ENCODE results near the gene MYO7A. TPM values are rescaled to one million over a fixed set of nuclear protein-coding genes. Genes with fewer than 3 reads are reported as not detected.

MYO7A gene
- total RNA-seq: under 1 TPM; 0.23 to 0.28 TPM

DNA sequence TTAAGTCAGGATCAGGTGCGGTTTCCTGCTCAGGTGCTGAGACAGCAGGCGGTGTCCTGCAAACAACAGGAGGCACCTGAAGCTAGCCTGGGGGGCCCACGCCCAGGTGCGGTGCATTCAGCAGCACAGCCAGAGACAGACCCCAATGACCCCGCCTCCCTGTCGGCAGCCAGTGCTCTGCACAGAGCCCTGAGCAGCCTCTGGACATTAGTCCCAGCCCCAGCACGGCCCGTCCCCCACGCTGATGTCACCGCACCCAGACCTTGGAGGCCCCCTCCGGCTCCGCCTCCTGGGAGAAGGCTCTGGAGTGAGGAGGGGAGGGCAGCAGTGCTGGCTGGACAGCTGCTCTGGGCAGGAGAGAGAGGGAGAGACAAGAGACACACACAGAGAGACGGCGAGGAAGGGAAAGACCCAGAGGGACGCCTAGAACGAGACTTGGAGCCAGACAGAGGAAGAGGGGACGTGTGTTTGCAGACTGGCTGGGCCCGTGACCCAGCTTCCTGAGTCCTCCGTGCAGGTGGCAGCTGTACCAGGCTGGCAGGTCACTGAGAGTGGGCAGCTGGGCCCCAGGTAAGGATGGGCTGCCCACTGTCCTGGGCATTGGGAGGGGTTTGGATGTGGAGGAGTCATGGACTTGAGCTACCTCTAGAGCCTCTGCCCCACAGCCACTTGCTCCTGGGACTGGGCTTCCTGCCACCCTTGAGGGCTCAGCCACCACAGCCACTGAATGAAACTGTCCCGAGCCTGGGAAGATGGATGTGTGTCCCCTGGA, at the start of gene MYO7A:
TSS of gene MYO7A (plus strand) at position 327 of the 772 bp plus-strand sequence. CDS start 2,389 bp downstream, outside the sequence.
- H3K4me3 Mint-ChIP-seq: no peak within 1 kb of the TSS
- peaks cover 3% of the 10 kb centered on the region for H3K4me1 Mint-ChIP-seq
- no peak within 1 kb of the TSS for H3K27ac Mint-ChIP-seq
- ATAC-seq: no peak
- no peaks in the 10 kb centered on the region for H3K9me3 Mint-ChIP-seq (ENCODE audit: low read depth)
- CTCF ChIA-PET: interaction anchor here (0.8 to 5.3 kb wide), 32 partner anchors 9 to 491 kb away, joined by 3 to 162 read pairs (median 8); no protein-coding TSS in a partner anchor
- DNase-seq: no peak
- H3K27me3 Mint-ChIP-seq: peaks cover 15% of the 10 kb centered on the region
- no peaks in the 10 kb centered on the region for H3K36me3 Mint-ChIP-seq

- Mint-ChIP-seq H3K27me3 (peaks cover 16% of the 10 kb centered on the region), H3K36me3 (no peaks in the 10 kb centered on the region), H3K27ac (no peak overlapping the region), H3K9me3 (ENCODE audit: low read depth) (peaks cover 2% of the 10 kb centered on the region), H3K4me1 (peaks cover 21% of the 10 kb centered on the region), H3K4me3 (no peak overlapping the region)
- no peak for ATAC-seq
- no peak for DNase-seq
- CTCF ChIA-PET: interaction anchor here (0.8 to 4.7 kb wide), 4 partner anchors 9 to 34 kb away, joined by 3 to 51 read pairs (median 3); no protein-coding TSS in a partner anchor
These were observed 48.4 kb upstream of the MYO7A start for GRCh38 chr11:77079666-77080065.

DNA sequence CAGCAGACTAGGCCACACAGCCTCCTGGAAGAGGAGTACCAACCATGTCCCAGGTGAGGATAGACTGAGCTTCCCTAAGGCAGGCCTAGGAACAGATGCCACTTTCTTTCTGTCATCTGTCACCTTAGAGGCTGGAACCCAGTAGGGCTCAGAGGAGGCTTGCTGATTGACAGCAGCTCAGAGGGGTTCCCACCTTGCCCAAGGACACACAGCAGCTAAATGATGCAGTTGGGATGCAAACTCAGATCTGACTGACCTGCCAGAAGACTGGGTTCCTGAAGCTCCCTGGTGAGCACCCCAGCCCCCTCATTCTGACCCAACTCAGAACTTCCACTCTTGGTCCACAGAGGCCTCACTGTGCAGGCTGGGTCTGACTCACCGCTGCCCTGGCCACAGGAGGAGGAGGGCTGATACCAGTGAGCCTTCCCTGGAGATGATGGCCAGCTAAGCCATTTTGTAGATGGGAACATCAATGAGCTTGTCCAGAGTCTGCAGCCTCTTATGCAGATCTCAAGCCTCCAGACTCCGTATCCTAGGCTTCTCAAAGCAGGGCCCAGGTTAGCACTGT, 47.3 kb upstream of the MYO7A start:
- Mint-ChIP-seq H3K27ac (no peak overlapping the region), H3K9me3 (ENCODE audit: low read depth) (peaks cover 2% of the 10 kb centered on the region), H3K36me3 (no peaks in the 10 kb centered on the region), H3K27me3 (peaks cover 16% of the 10 kb centered on the region), H3K4me1 (peaks cover 21% of the 10 kb centered on the region), H3K4me3 (no peak overlapping the region)
- DNase-seq (no peak), ATAC-seq (no peak)
- CTCF ChIA-PET: interaction anchor here (4.7 kb wide), 1 partner anchor 11 kb away, joined by 51 read pairs; no protein-coding TSS in a partner anchor

DNA sequence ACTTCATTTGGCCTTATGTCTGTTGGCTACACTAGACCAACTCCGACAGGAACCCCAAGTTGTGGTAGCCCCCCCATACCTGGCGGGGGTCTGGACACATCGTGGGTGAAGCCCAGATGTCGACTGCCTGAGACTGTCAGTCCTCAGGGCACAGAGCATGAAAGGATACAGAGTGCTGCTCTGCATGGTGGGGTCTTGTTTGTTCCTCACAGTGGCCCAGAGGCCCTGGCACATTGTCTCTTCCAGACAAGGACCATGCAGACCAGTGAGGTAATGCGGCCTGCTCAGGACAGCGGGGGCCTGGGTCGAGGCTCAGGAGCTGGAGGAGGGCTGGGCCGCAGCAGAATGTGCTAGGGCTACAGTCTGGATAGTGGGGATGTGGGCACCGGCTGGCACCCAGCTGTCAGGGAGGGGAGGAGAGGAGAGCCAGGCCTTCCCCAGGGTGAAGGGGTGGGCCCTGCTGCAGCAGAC, 46.6 kb upstream of the MYO7A start:
- CTCF ChIA-PET: interaction anchor here (1.0 to 4.7 kb wide), 2 partner anchors 10 to 46 kb away, joined by 3 to 51 read pairs; no protein-coding TSS in a partner anchor
- Mint-ChIP-seq H3K4me3 (no peak overlapping the region), H3K9me3 (ENCODE audit: low read depth) (peaks cover 2% of the 10 kb centered on the region), H3K27ac (no peak overlapping the region), H3K36me3 (no peaks in the 10 kb centered on the region), H3K27me3 (peaks cover 15% of the 10 kb centered on the region), H3K4me1 (peaks cover 20% of the 10 kb centered on the region)
- DNase-seq (no peak), ATAC-seq (no peak)

GRCh38 chr11:77081976-77082836, 45.8 kb upstream of the MYO7A start:
- Mint-ChIP-seq H3K36me3 (no peaks in the 10 kb centered on the region), H3K27ac (peak overlapping the region; percentile 96), H3K27me3 (peaks cover 9% of the 10 kb centered on the region), H3K9me3 (ENCODE audit: low read depth) (peaks cover 2% of the 10 kb centered on the region), H3K4me1 (peaks cover 19% of the 10 kb centered on the region), H3K4me3 (peak overlapping the region; percentile 65)
- DNase-seq: no peak
- CTCF ChIA-PET: interaction anchor here (0.7 to 4.7 kb wide), 8 partner anchors 9 to 164 kb away, joined by 3 to 51 read pairs (median 4); no protein-coding TSS in a partner anchor
- peak; percentile 17 for ATAC-seq

- H3K9me3 Mint-ChIP-seq (ENCODE audit: low read depth): peaks cover 2% of the 10 kb centered on the region
These were observed 45.0 kb upstream of the MYO7A start for GRCh38 chr11:77082838-77083565.

GRCh38 chr11:77083566-77084245, 44.3 kb upstream of the MYO7A start:
- no peaks in the 10 kb centered on the region for H3K27me3 Mint-ChIP-seq
- CTCF ChIA-PET: interaction anchor here (0.8 to 4.7 kb wide), 5 partner anchors 8 to 43 kb away, joined by 3 to 51 read pairs (median 5); no protein-coding TSS in a partner anchor
- no peak for DNase-seq
- H3K36me3 Mint-ChIP-seq: no peaks in the 10 kb centered on the region
- no peak for ATAC-seq
- H3K4me1 Mint-ChIP-seq: peaks cover 19% of the 10 kb centered on the region
- H3K4me3 Mint-ChIP-seq: no peak overlapping the region
- no peaks in the 10 kb centered on the region for H3K9me3 Mint-ChIP-seq (ENCODE audit: low read depth)
- H3K27ac Mint-ChIP-seq: no peak overlapping the region

More at GRCh38 chr11:77082838-77083565, 45.0 kb upstream of the MYO7A start:
- peak; percentile 83 for DNase-seq
- no peaks in the 10 kb centered on the region for H3K36me3 Mint-ChIP-seq
- CTCF ChIA-PET: interaction anchor here (0.8 to 4.7 kb wide), 7 partner anchors 9 to 165 kb away, joined by 3 to 51 read pairs (median 4); no protein-coding TSS in a partner anchor
- H3K4me3 Mint-ChIP-seq: peak overlapping the region; percentile 65
- peak; percentile 95 for ATAC-seq
- H3K27me3 Mint-ChIP-seq: peaks cover 5% of the 10 kb centered on the region
- peaks cover 19% of the 10 kb centered on the region for H3K4me1 Mint-ChIP-seq
- peak overlapping the region; percentile 96 for H3K27ac Mint-ChIP-seq

DNA sequence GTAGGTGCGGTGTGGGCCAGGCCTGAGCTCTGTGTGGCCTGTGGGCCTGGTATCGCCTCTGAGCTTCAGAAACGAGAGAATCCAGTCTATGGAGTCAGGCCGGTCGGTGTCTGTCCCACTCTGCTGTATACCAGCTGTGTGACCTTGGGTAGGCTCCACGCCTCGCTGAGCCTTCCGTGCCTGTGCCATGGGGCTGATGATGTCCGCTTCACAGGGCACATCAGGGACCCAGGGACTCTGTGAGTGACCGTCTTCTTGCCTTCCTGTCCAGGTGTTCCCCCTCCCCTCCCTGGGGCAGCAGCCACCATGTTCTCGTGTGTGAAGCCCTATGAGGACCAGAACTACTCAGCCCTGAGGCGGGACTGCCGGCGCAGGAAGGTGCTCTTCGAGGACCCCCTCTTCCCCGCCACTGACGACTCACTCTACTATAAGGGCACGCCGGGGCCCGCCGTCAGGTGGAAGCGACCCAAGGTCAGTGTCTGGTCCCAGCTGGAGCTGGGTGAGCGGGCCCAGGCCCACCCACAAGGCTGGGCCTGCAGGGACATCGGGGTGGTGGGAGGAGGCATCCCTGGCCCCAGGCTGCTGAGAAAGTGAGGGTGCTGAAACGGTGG, 43.4 kb upstream of the MYO7A start:
- Mint-ChIP-seq H3K4me1 (peaks cover 19% of the 10 kb centered on the region), H3K27ac (no peak overlapping the region), H3K36me3 (no peaks in the 10 kb centered on the region), H3K4me3 (no peak overlapping the region), H3K9me3 (ENCODE audit: low read depth) (no peaks in the 10 kb centered on the region), H3K27me3 (no peaks in the 10 kb centered on the region)
- ATAC-seq: no peak
- DNase-seq: no peak
- CTCF ChIA-PET: interaction anchor here (1.1 kb wide), 2 partner anchors 37 to 40 kb away, joined by 4 to 5 read pairs; no protein-coding TSS in a partner anchor

GRCh38 chr11:77085652-77086051, 42.4 kb upstream of the MYO7A start:
- Mint-ChIP-seq H3K27me3 (no peaks in the 10 kb centered on the region), H3K9me3 (ENCODE audit: low read depth) (no peaks in the 10 kb centered on the region), H3K27ac (no peak overlapping the region), H3K4me1 (peaks cover 16% of the 10 kb centered on the region), H3K4me3 (no peak overlapping the region), H3K36me3 (no peaks in the 10 kb centered on the region)
- DNase-seq (no peak), ATAC-seq (no peak)
- CTCF ChIA-PET: interaction anchor here (1.0 to 1.1 kb wide), 3 partner anchors 16 to 41 kb away, joined by 3 to 8 read pairs (median 4); no protein-coding TSS in a partner anchor

GRCh38 chr11:77086521-77087472, 41.2 kb upstream of the MYO7A start:
- CTCF ChIA-PET: interaction anchor here (1.0 to 1.1 kb wide), 3 partner anchors 15 to 39 kb away, joined by 3 to 8 read pairs (median 5); no protein-coding TSS in a partner anchor
- no peak overlapping the region for H3K4me3 Mint-ChIP-seq
- H3K27ac Mint-ChIP-seq: no peak overlapping the region
- DNase-seq (no peak), ATAC-seq (no peak)
- H3K9me3 Mint-ChIP-seq (ENCODE audit: low read depth): no peaks in the 10 kb centered on the region
- no peaks in the 10 kb centered on the region for H3K27me3 Mint-ChIP-seq
- peaks cover 21% of the 10 kb centered on the region for H3K4me1 Mint-ChIP-seq
- H3K36me3 Mint-ChIP-seq: no peaks in the 10 kb centered on the region
